Measurements from ENCODE around the gene TPST1.
"Not testable (repeated sequence)": the region's sequence is repeated elsewhere in the genome, so short reads cannot be mapped to it uniquely, and the experiment has no call there.

The TPST1 gene

GRCh38 chr7:66189695-66190503, 15.2 kb upstream of the TPST1 start:
- no peak for DNase-seq

GRCh38 chr7:66190504-66190857, 14.7 kb upstream of the TPST1 start:
- DNase-seq: no peak

GRCh38 chr7:66193146-66193725, 11.9 kb upstream of the TPST1 start:
- DNase-seq: no peak

- DNase-seq: no peak
These were observed 6.7 kb upstream of the TPST1 start for GRCh38 chr7:66198469-66198868.

- DNase-seq: no peak
These were observed 6.2 kb upstream of the TPST1 start for GRCh38 chr7:66198956-66199355.

- no peak for DNase-seq
These were observed 2.7 kb upstream of the TPST1 start for GRCh38 chr7:66202441-66202840.

- peak; percentile 8 for DNase-seq
These were observed 582 bp downstream of the TPST1 start for GRCh38 chr7:66205741-66206090.

GRCh38 chr7:66206119-66206933, 1.2 kb downstream of the TPST1 start:
- DNase-seq: no peak

- no peak for DNase-seq
These were observed 1.8 kb downstream of the TPST1 start for GRCh38 chr7:66206934-66207240.

GRCh38 chr7:66207540-66207939, 2.4 kb downstream of the TPST1 start:
- DNase-seq: no peak

GRCh38 chr7:66211429-66211828, 6.3 kb downstream of the TPST1 start:
- no peak for DNase-seq

GRCh38 chr7:66213637-66214036, 8.5 kb downstream of the TPST1 start:
- no peak for DNase-seq

- no peak for DNase-seq
These were observed 11.6 kb downstream of the TPST1 start for GRCh38 chr7:66216687-66217086.

GRCh38 chr7:66219805-66220204, 14.7 kb downstream of the TPST1 start:
- no peak for DNase-seq

- no peak for DNase-seq
These were observed 16.3 kb downstream of the TPST1 start for GRCh38 chr7:66221442-66221841.

- DNase-seq: no peak
These were observed 22.7 kb downstream of the TPST1 start for GRCh38 chr7:66227808-66228207.

GRCh38 chr7:66231326-66232216, 26.4 kb downstream of the TPST1 start:
- not testable (repeated sequence) for DNase-seq

GRCh38 chr7:66233638-66234037, 28.5 kb downstream of the TPST1 start:
- DNase-seq: no peak

GRCh38 chr7:66236713-66237303, 31.7 kb downstream of the TPST1 start:
- no peak for DNase-seq

GRCh38 chr7:66237906-66238772, 33.0 kb downstream of the TPST1 start:
- no peak for DNase-seq

- DNase-seq: no peak
These were observed 33.8 kb downstream of the TPST1 start for GRCh38 chr7:66238773-66239466.
